Smooth muscle cell (in vitro differentiated cells): ENCODE data around the gene PIK3C2G. TPM values are rescaled to one million over a fixed set of nuclear protein-coding genes. Genes with fewer than 3 reads are reported as not detected.

Experiments used
- DNase-seq: peaks from one replicate; lab custom pipeline; 2025; ENCODE audit not compliant: unreplicated experiment; lab: John Stamatoyannopoulos, UW
- H2AFZ ChIP-seq: fragments of 200-600 bp; sonication (generic); 2 replicates; pipeline ENCODE4 v1.6.0; 2016; ENCODE audit warnings: antibody characterized with exemption, low read depth, mild to moderate bottlenecking
- H3F3A ChIP-seq: fragments of 200-600 bp; sonication (generic); 2 replicates; pipeline ENCODE4 v1.6.0; 2017; ENCODE audit warnings: antibody characterized with exemption, low read depth
- H3K27ac ChIP-seq: fragments of 200-600 bp; sonication (generic); 2 replicates; pipeline ENCODE4 v1.5.1; 2016; ENCODE audit warnings: low read depth, mild to moderate bottlenecking
- H3K27me3 ChIP-seq: fragments of 200-600 bp; sonication (generic); 2 replicates; pipeline ENCODE4 v1.6.1; 2016; ENCODE audit warnings: low read depth, mild to moderate bottlenecking
- H3K36me3 ChIP-seq: fragments of 200-600 bp; sonication (generic); 2 replicates; pipeline ENCODE4 v1.5.1; 2016; ENCODE audit warnings: low read depth
- H3K4me1 ChIP-seq: fragments of 200-600 bp; sonication (generic); 2 replicates; pipeline ENCODE4 v1.5.1; 2016; ENCODE audit warnings: low read depth
- H3K4me2 ChIP-seq: fragments of 200-600 bp; sonication (generic); 2 replicates; pipeline ENCODE4 v1.6.0; 2016; ENCODE audit warnings: mild to moderate bottlenecking
- H3K4me3 ChIP-seq: fragments of 200-600 bp; sonication (generic); 2 replicates; pipeline ENCODE4 v1.5.1; 2016; ENCODE audit warnings: mild to moderate bottlenecking
- H3K79me2 ChIP-seq: fragments of 200-600 bp; sonication (generic); 2 replicates; pipeline ENCODE4 v1.6.0; 2016; ENCODE audit warnings: low read depth, mild to moderate bottlenecking
- H3K9ac ChIP-seq: fragments of 200-600 bp; sonication (generic); 2 replicates; pipeline ENCODE4 v1.6.0; 2016; ENCODE audit warnings: low read depth
- H3K9me3 ChIP-seq: fragments of 200-600 bp; sonication (generic); replicated peaks from 2 replicates; pipeline ENCODE4 v1.5.1; 2016; ENCODE audit warnings: low read depth
- H4K20me1 ChIP-seq: fragments of 200-600 bp; sonication (generic); 2 replicates; pipeline ENCODE4 v1.6.0; 2016; ENCODE audit warnings: low read depth
- CTCF ChIP-seq: fragments of 200-600 bp; sonication (generic); IDR thresholded peaks from 2 replicates; pipeline ENCODE4 v1.5.1; 2017; ENCODE audit warnings: borderline replicate concordance, mild to moderate bottlenecking, antibody characterized with exemption; ENCODE audit not compliant: insufficient read depth, poor library complexity, severe bottlenecking
- WGBS: methylation state at CpG from one replicate; pipeline ENCODE4 v1.1.7; 2016; ENCODE audit warnings: low lambda C conversion rate; 5-methylcytosine and 5-hydroxymethylcytosine counted together
- polyA plus RNA-seq: library from polyadenylated mRNA; unstranded; fragments of >200 nt; fragmentation: Nextera tagmentation; extraction: Ambion mirVana; gene quantifications from 2 replicates; pipeline ENCODE4 v1.2.1, GENCODE V29; 2016
- total RNA-seq: library from RNA; depleted of rRNA; stranded (reverse); fragments of >200 nt; gene quantifications from 2 replicates; pipeline ENCODE4 v1.2.3, GENCODE V29; 2014

Gene PIK3C2G
- total and polyA plus RNA-seq, 2 experiments from 2014 or later = 0.63 TPM; not detected in 1

- Histone ChIP-seq H3K4me2 (no peak overlapping the region), H2AFZ (no peak overlapping the region), H3K27me3 (no peaks in the 10 kb centered on the region), H3K4me3 (no peak overlapping the region), H3K27ac (no peak overlapping the region), H3K9ac (no peak overlapping the region), H3F3A (no peaks in the 10 kb centered on the region), H3K9me3 (no peaks in the 10 kb centered on the region), H4K20me1 (no peaks in the 10 kb centered on the region), H3K36me3 (no peaks in the 10 kb centered on the region), H3K79me2 (no peaks in the 10 kb centered on the region), H3K4me1 (no peaks in the 10 kb centered on the region)
- no peak for TF ChIP-seq CTCF
- no peak for DNase-seq
These were observed 330.2 kb downstream of the PIK3C2G start for GRCh38 chr12:18591473-18591872.

- H3K4me2 ChIP-seq = no peak overlapping the region
- no peaks in the 10 kb centered on the region for H3K36me3 ChIP-seq
- no peak overlapping the region for H3K9ac ChIP-seq
- no peak for DNase-seq
- no peaks in the 10 kb centered on the region for H4K20me1 ChIP-seq
- H3K9me3 ChIP-seq = no peaks in the 10 kb centered on the region
- no peaks in the 10 kb centered on the region for H3K79me2 ChIP-seq
- no peaks in the 10 kb centered on the region for H3F3A ChIP-seq
- H3K4me3 ChIP-seq = no peak overlapping the region
- no peak for TF ChIP-seq CTCF
- H2AFZ ChIP-seq = no peak overlapping the region
- no peaks in the 10 kb centered on the region for H3K27me3 ChIP-seq
- no peak overlapping the region for H3K27ac ChIP-seq
- no peaks in the 10 kb centered on the region for H3K4me1 ChIP-seq
These were observed 334.1 kb downstream of the PIK3C2G start for GRCh38 chr12:18595412-18595811.

- Histone ChIP-seq H3K4me1 (no peaks in the 10 kb centered on the region), H3K79me2 (no peaks in the 10 kb centered on the region), H3K27me3 (no peaks in the 10 kb centered on the region), H4K20me1 (no peaks in the 10 kb centered on the region), H3K9ac (no peak overlapping the region), H3K4me3 (no peak overlapping the region), H3K27ac (no peak overlapping the region), H3K36me3 (no peaks in the 10 kb centered on the region), H2AFZ (no peak overlapping the region), H3K4me2 (no peak overlapping the region), H3F3A (no peaks in the 10 kb centered on the region), H3K9me3 (no peaks in the 10 kb centered on the region)
- 96% methylated on average over 7 of the region's 7 CpGs for WGBS
- TF ChIP-seq CTCF = no peak
- DNase-seq = no peak
These were observed 340.6 kb downstream of the PIK3C2G start for GRCh38 chr12:18601962-18602361.

GRCh38 chr12:18612971-18613370 is 351.7 kb downstream of the PIK3C2G start:
- H2AFZ ChIP-seq = no peak overlapping the region
- H3K36me3 ChIP-seq = no peaks in the 10 kb centered on the region
- H3K27ac ChIP-seq = no peak overlapping the region
- H3F3A ChIP-seq = no peaks in the 10 kb centered on the region
- no peak for DNase-seq
- H3K27me3 ChIP-seq = no peaks in the 10 kb centered on the region
- no peak overlapping the region for H3K4me2 ChIP-seq
- no peaks in the 10 kb centered on the region for H3K79me2 ChIP-seq
- H3K9me3 ChIP-seq = no peaks in the 10 kb centered on the region
- WGBS = 96% methylated on average over 2 of the region's 2 CpGs
- no peaks in the 10 kb centered on the region for H4K20me1 ChIP-seq
- no peak for TF ChIP-seq CTCF
- H3K4me1 ChIP-seq = no peaks in the 10 kb centered on the region
- H3K9ac ChIP-seq = no peak overlapping the region
- no peak overlapping the region for H3K4me3 ChIP-seq
